Neural progenitor cell (in vitro differentiated cells): ENCODE results near the gene CPD. TPM values are rescaled to one million over a fixed set of nuclear protein-coding genes. Genes with fewer than 3 reads are reported as not detected.
"Not testable (repeated sequence)": the region's sequence is repeated elsewhere in the genome, so short reads cannot be mapped to it uniquely, and the experiment has no call there.

ENCODE experiments used
- DNase-seq: peaks from one replicate; pipeline ENCODE4 v3.0.0-alpha.2; 2016; ENCODE audit warnings: low spot score
- H2AFZ ChIP-seq: fragments of 200-600 bp; sonication (generic); replicated peaks from 2 replicates; pipeline ENCODE4 v1.6.1; 2016; ENCODE audit warnings: antibody characterized with exemption
- H3F3A ChIP-seq: fragments of 200-600 bp; sonication (generic); 2 replicates; pipeline ENCODE4 v1.6.1; 2016; ENCODE audit warnings: antibody characterized with exemption, low read depth
- H3K27ac ChIP-seq: fragments of 200-600 bp; sonication (generic); 2 replicates; pipeline ENCODE4 v1.5.1; 2016; ENCODE audit warnings: mild to moderate bottlenecking
- H3K27me3 ChIP-seq: fragments of 200-600 bp; sonication (generic); 2 replicates; pipeline ENCODE4 v1.6.1; 2016; ENCODE audit warnings: mild to moderate bottlenecking, moderate library complexity
- H3K36me3 ChIP-seq: fragments of 200-600 bp; sonication (generic); 2 replicates; pipeline ENCODE4 v1.5.1; 2016
- H3K4me1 ChIP-seq: fragments of 200-600 bp; sonication (generic); 2 replicates; pipeline ENCODE4 v1.6.1; 2016; ENCODE audit warnings: mixed run types
- H3K4me2 ChIP-seq: fragments of 200-600 bp; sonication (generic); 2 replicates; pipeline ENCODE4 v1.6.1; 2016
- H3K4me3 ChIP-seq: fragments of 200-600 bp; sonication (generic); 2 replicates; pipeline ENCODE4 v1.5.1; 2016
- H3K79me2 ChIP-seq: fragments of 200-600 bp; sonication (generic); 2 replicates; pipeline ENCODE4 v1.6.1; 2016; ENCODE audit warnings: low read depth
- H3K9ac ChIP-seq: fragments of 200-600 bp; sonication (generic); 2 replicates; pipeline ENCODE4 v1.6.1; 2016
- H3K9me3 ChIP-seq: fragments of 200-600 bp; sonication (generic); 2 replicates; pipeline ENCODE4 v1.5.1; 2016; ENCODE audit warnings: low read depth
- H4K20me1 ChIP-seq: fragments of 200-600 bp; sonication (generic); 2 replicates; pipeline ENCODE4 v1.6.1; 2016; ENCODE audit warnings: low read depth
- H3K27ac Mint-ChIP-seq: 3 replicates; pipeline ENCODE4 v1.8.0; 2021; ENCODE audit warnings: mixed read lengths
- H3K27me3 Mint-ChIP-seq: 2 replicates; pipeline ENCODE4 v1.8.0; 2022; ENCODE audit warnings: low read depth, mild to moderate bottlenecking, inconsistent platforms, moderate library complexity, mixed read lengths; ENCODE audit not compliant: insufficient read depth
- H3K36me3 Mint-ChIP-seq: 3 replicates; pipeline ENCODE4 v1.8.0; 2021; ENCODE audit warnings: mixed read lengths
- H3K4me1 Mint-ChIP-seq: 3 replicates; pipeline ENCODE4 v1.8.0; 2021; ENCODE audit warnings: mixed read lengths
- H3K4me3 Mint-ChIP-seq: 3 replicates; pipeline ENCODE4 v1.8.0; 2021; ENCODE audit warnings: mild to moderate bottlenecking, moderate library complexity, mixed read lengths
- H3K9me3 Mint-ChIP-seq: 3 replicates; pipeline ENCODE4 v1.8.0; 2020; ENCODE audit warnings: mixed read lengths
- CTCF ChIP-seq: fragments of 200-600 bp; sonication (generic); IDR thresholded peaks from 2 replicates; pipeline ENCODE4 v1.5.1; 2017; ENCODE audit warnings: antibody characterized with exemption, mild to moderate bottlenecking
- EZH2 ChIP-seq: fragments of 200-600 bp; sonication (generic); IDR thresholded peaks from 2 replicates; pipeline ENCODE4 v1.6.1; 2017; ENCODE audit warnings: antibody characterized with exemption, mild to moderate bottlenecking, moderate library complexity
- EZH2phosphoT487 ChIP-seq: fragments of 200-600 bp; sonication (generic); IDR thresholded peaks from 2 replicates; pipeline ENCODE4 v1.6.1; 2017; ENCODE audit warnings: antibody characterized with exemption
- total RNA-seq: library from RNA; depleted of rRNA; stranded (reverse); fragments of >200 nt; gene quantifications from 2 replicates; pipeline ENCODE4 v1.2.3, GENCODE V29; 2015; ENCODE audit warnings: low replicate concordance

The CPD gene
- total RNA-seq, 1 donor from 2014 or later: 70.8 TPM

- Histone ChIP-seq H3K9me3 (no peaks in the 10 kb centered on the region), H3K4me2 (no peak overlapping the region), H3K9ac (no peak overlapping the region), H3K27me3 (no peaks in the 10 kb centered on the region), H3K27ac (no peak overlapping the region), H3K4me3 (no peak overlapping the region), H2AFZ (no peak overlapping the region), H4K20me1 (no peaks in the 10 kb centered on the region), H3K79me2 (peaks cover 21% of the 10 kb centered on the region), H3K4me1 (no peaks in the 10 kb centered on the region), H3K36me3 (no peaks in the 10 kb centered on the region), H3F3A (no peaks in the 10 kb centered on the region)
- Mint-ChIP-seq H3K36me3 (peaks cover 16% of the 10 kb centered on the region), H3K27me3 (peaks cover 2% of the 10 kb centered on the region), H3K4me3 (no peak overlapping the region), H3K4me1 (no peaks in the 10 kb centered on the region), H3K9me3 (peaks cover 2% of the 10 kb centered on the region), H3K27ac (no peak overlapping the region)
- TF ChIP-seq EZH2phosphoT487 (no peak), EZH2 (no peak), CTCF (no peak)
- DNase-seq: no peak
These were observed 34.4 kb downstream of the CPD start for GRCh38 chr17:30413109-30413508.

GRCh38 chr17:30414486-30414885, 35.8 kb downstream of the CPD start:
- no peak overlapping the region for H3K27ac ChIP-seq
- H3K4me1 ChIP-seq: no peaks in the 10 kb centered on the region
- no peak overlapping the region for H3K4me3 Mint-ChIP-seq
- no peak overlapping the region for H2AFZ ChIP-seq
- H3K9ac ChIP-seq: no peak overlapping the region
- H3K4me3 ChIP-seq: no peak overlapping the region
- peaks cover 12% of the 10 kb centered on the region for H3K36me3 Mint-ChIP-seq
- H4K20me1 ChIP-seq: no peaks in the 10 kb centered on the region
- H3K9me3 Mint-ChIP-seq: peaks cover 2% of the 10 kb centered on the region
- H3K27me3 Mint-ChIP-seq: peaks cover 2% of the 10 kb centered on the region
- no peaks in the 10 kb centered on the region for H3K36me3 ChIP-seq
- H3K4me1 Mint-ChIP-seq: no peaks in the 10 kb centered on the region
- H3K27ac Mint-ChIP-seq: no peak overlapping the region
- H3K27me3 ChIP-seq: no peaks in the 10 kb centered on the region
- peaks cover 10% of the 10 kb centered on the region for H3K79me2 ChIP-seq
- H3K9me3 ChIP-seq: no peaks in the 10 kb centered on the region
- DNase-seq: no peak
- TF ChIP-seq EZH2 (no peak), CTCF (no peak), EZH2phosphoT487 (no peak)
- H3F3A ChIP-seq: no peaks in the 10 kb centered on the region
- H3K4me2 ChIP-seq: no peak overlapping the region

GRCh38 chr17:30415491-30415890, 36.8 kb downstream of the CPD start:
- Histone ChIP-seq H3K9me3 (no peaks in the 10 kb centered on the region), H3K9ac (no peak overlapping the region), H3K36me3 (no peaks in the 10 kb centered on the region), H3K4me3 (no peak overlapping the region), H3K27ac (no peak overlapping the region), H3K4me2 (no peak overlapping the region), H3K4me1 (no peaks in the 10 kb centered on the region), H3F3A (no peaks in the 10 kb centered on the region), H2AFZ (no peak overlapping the region), H4K20me1 (no peaks in the 10 kb centered on the region), H3K79me2 (peaks cover 10% of the 10 kb centered on the region), H3K27me3 (no peaks in the 10 kb centered on the region)
- H3K27ac Mint-ChIP-seq: no peak overlapping the region
- H3K27me3 Mint-ChIP-seq: peaks cover 2% of the 10 kb centered on the region
- H3K4me1 Mint-ChIP-seq: no peaks in the 10 kb centered on the region
- no peak overlapping the region for H3K4me3 Mint-ChIP-seq
- no peak for DNase-seq
- no peak for TF ChIP-seq EZH2
- no peak for TF ChIP-seq CTCF
- TF ChIP-seq EZH2phosphoT487: no peak
- peaks cover 2% of the 10 kb centered on the region for H3K9me3 Mint-ChIP-seq
- H3K36me3 Mint-ChIP-seq: peaks cover 9% of the 10 kb centered on the region

- H3K4me3 ChIP-seq, H3F3A ChIP-seq, H4K20me1 ChIP-seq, H3K27ac Mint-ChIP-seq, H3K27ac ChIP-seq, H3K4me1 ChIP-seq, H3K9me3 ChIP-seq, H3K36me3 Mint-ChIP-seq, DNase-seq, H3K9ac ChIP-seq, H3K4me1 Mint-ChIP-seq, H2AFZ ChIP-seq, H3K9me3 Mint-ChIP-seq, H3K27me3 ChIP-seq, H3K4me2 ChIP-seq, H3K79me2 ChIP-seq, H3K4me3 Mint-ChIP-seq, H3K27me3 Mint-ChIP-seq: not testable (repeated sequence)
- peaks cover 18% of the 10 kb centered on the region for H3K36me3 ChIP-seq
These were observed 39.3 kb downstream of the CPD start for GRCh38 chr17:30418070-30418469.
